Panc1 (cell line): ENCODE measurements around the gene HERC4.

Experiments
- CTCF ChIP-seq: fragments of 450-650 bp; IDR thresholded peaks from 2 replicates; pipeline ENCODE4 v1.5.1; 2017; ENCODE audit warnings: mild to moderate bottlenecking
- POLR2AphosphoS5 ChIP-seq: IDR thresholded peaks from 2 replicates; pipeline ENCODE4 v1.6.1; 2012; ENCODE audit warnings: mild to moderate bottlenecking, low read depth, low read length, moderate library complexity

GRCh38 chr10:68073631-68074030 is 1.5 kb downstream of the HERC4 start:
- TF ChIP-seq CTCF = no peak
- no peak for TF ChIP-seq POLR2AphosphoS5
